GM23338 (cell line): ENCODE results near the gene ADSL. TPM values are rescaled to one million over a fixed set of nuclear protein-coding genes. Genes with fewer than 3 reads are reported as not detected.

ENCODE experiments used
- ATAC-seq: fragments of 200-7000 bp; cut with Tn5 transposase; 3 replicates; pipeline ENCODE4 v1.9.1; 2020
- DNase-seq: peaks from one replicate; pipeline ENCODE4 v3.0.0-alpha.2; 2015; ENCODE audit warnings: low spot score
- H2AFZ ChIP-seq: fragments of 200-600 bp; sonication (generic); 2 replicates; pipeline ENCODE4 v1.8.0; 2016; ENCODE audit warnings: antibody characterized with exemption, mild to moderate bottlenecking, moderate library complexity
- H3F3A ChIP-seq: fragments of 200-600 bp; sonication (generic); replicated peaks from 2 replicates; pipeline ENCODE4 v1.8.0; 2017; ENCODE audit warnings: antibody characterized with exemption, mixed run types, low read depth
- H3K27ac ChIP-seq: fragments of 200-600 bp; sonication (generic); 2 replicates; pipeline ENCODE4 v1.6.1; 2016; ENCODE audit warnings: low read depth
- H3K27me3 ChIP-seq: fragments of 200-600 bp; sonication (generic); 2 replicates; pipeline ENCODE4 v1.8.0; 2016; ENCODE audit warnings: mild to moderate bottlenecking, mixed run types, moderate library complexity; ENCODE audit not compliant: insufficient read depth
- H3K36me3 ChIP-seq: fragments of 200-600 bp; sonication (generic); 2 replicates; pipeline ENCODE4 v1.8.0; 2016; ENCODE audit warnings: mild to moderate bottlenecking; ENCODE audit not compliant: insufficient read depth
- H3K4me1 ChIP-seq: fragments of 200-600 bp; sonication (generic); 2 replicates; pipeline ENCODE4 v1.8.0; 2016; ENCODE audit warnings: mild to moderate bottlenecking, moderate library complexity; ENCODE audit not compliant: insufficient read depth
- H3K4me2 ChIP-seq: fragments of 200-600 bp; sonication (generic); 2 replicates; pipeline ENCODE4 v1.7.1; 2017; ENCODE audit warnings: mixed run types
- H3K4me3 ChIP-seq: fragments of 200-600 bp; sonication (generic); 2 replicates; pipeline ENCODE4 v1.6.1; 2016; ENCODE audit warnings: mixed run types
- H3K79me2 ChIP-seq: fragments of 200-600 bp; sonication (generic); replicated peaks from 2 replicates; pipeline ENCODE4 v1.8.0; 2017; ENCODE audit warnings: mild to moderate bottlenecking; ENCODE audit not compliant: insufficient read depth
- H3K9me2 ChIP-seq: fragments of 200-600 bp; sonication (generic); 2 replicates; pipeline ENCODE4 v1.8.0; 2017; ENCODE audit not compliant: insufficient read depth
- H4K20me1 ChIP-seq: fragments of 200-600 bp; sonication (generic); replicated peaks from 2 replicates; pipeline ENCODE4 v1.8.0; 2017; ENCODE audit warnings: mild to moderate bottlenecking; ENCODE audit not compliant: insufficient read depth
- H3K27ac Mint-ChIP-seq: 2 replicates; pipeline ENCODE4 v1.8.0; 2020; ENCODE audit warnings: inconsistent platforms, mild to moderate bottlenecking, moderate library complexity, mixed read lengths
- H3K27me3 Mint-ChIP-seq: 3 replicates; pipeline ENCODE4 v1.8.0; 2022; ENCODE audit warnings: low read depth, mild to moderate bottlenecking, moderate library complexity, mixed read lengths, inconsistent platforms; ENCODE audit not compliant: insufficient read depth, poor library complexity
- H3K36me3 Mint-ChIP-seq: 3 replicates; pipeline ENCODE4 v1.8.0; 2021; ENCODE audit warnings: low read depth, mild to moderate bottlenecking, inconsistent platforms, moderate library complexity, mixed read lengths
- H3K4me1 Mint-ChIP-seq: 3 replicates; pipeline ENCODE4 v1.8.0; 2020; ENCODE audit warnings: mild to moderate bottlenecking, inconsistent platforms, mixed read lengths
- H3K4me3 Mint-ChIP-seq: 3 replicates; pipeline ENCODE4 v1.8.0; 2021; ENCODE audit warnings: moderate library complexity, mild to moderate bottlenecking, inconsistent platforms, mixed read lengths
- H3K9me3 Mint-ChIP-seq: 3 replicates; pipeline ENCODE4 v1.8.0; 2020; ENCODE audit warnings: moderate library complexity, mild to moderate bottlenecking, inconsistent platforms, mixed read lengths
- CREB1 ChIP-seq: fragments of 250-450 bp; sonication (Bioruptor Pico); IDR thresholded peaks from 2 replicates; pipeline ENCODE4 v1.5.0; 2020; ENCODE audit warnings: low read depth, mild to moderate bottlenecking, moderate library complexity
- ZNF331 ChIP-seq: fragments of 250-450 bp; sonication (Bioruptor Pico); IDR thresholded peaks from 2 replicates; pipeline ENCODE4 v1.5.0; 2020; ENCODE audit warnings: low read depth, mild to moderate bottlenecking, moderate library complexity
- polyA plus RNA-seq: library from polyadenylated mRNA; unstranded; fragments of >200 nt; fragmentation: Nextera tagmentation; extraction: Ambion mirVana; gene quantifications from 2 replicates; pipeline ENCODE4 v1.2.1, GENCODE V29; 2016
- total RNA-seq: library from RNA; depleted of rRNA; stranded (reverse); fragments of >200 nt; shearing (Covaris generic); gene quantifications from 2 replicates; pipeline ENCODE4 v1.2.3, GENCODE V29; 2014
- TF ChIP-seq, protein P1 (sequence below): IDR thresholded peaks from one replicate; pipeline ENCODE4 v1.6.1; 2018; ENCODE audit warnings: antibody characterized with exemption; ENCODE audit not compliant: unreplicated experiment
- TF ChIP-seq, protein P2 (sequence below), 2 experiments: fragments of 200-600 bp in 1 of 2; sonication (generic) in 1 of 2; conservative IDR thresholded peaks; 2 replicates each; pipeline versions ENCODE4 v1.5.1 to v1.6.1; 2016 to 2017; ENCODE audit warnings: antibody characterized with exemption in 2 of 2, low read depth in 2 of 2, mild to moderate bottlenecking in 2 of 2, moderate library complexity in 1 of 2
- TF ChIP-seq, protein P3 (sequence below): fragments of 250-450 bp; sonication (Bioruptor Pico); IDR thresholded peaks from 2 replicates; pipeline ENCODE4 v1.5.0; 2020; ENCODE audit warnings: mild to moderate bottlenecking, moderate library complexity
- TF ChIP-seq, protein P4 (sequence below): IDR thresholded peaks from 2 replicates; pipeline ENCODE4 v1.6.1; 2016; ENCODE audit warnings: antibody characterized with exemption

Gene ADSL
- total and polyA plus RNA-seq, 2 experiments from 2014 or later: 120 to 232 TPM

DNA sequence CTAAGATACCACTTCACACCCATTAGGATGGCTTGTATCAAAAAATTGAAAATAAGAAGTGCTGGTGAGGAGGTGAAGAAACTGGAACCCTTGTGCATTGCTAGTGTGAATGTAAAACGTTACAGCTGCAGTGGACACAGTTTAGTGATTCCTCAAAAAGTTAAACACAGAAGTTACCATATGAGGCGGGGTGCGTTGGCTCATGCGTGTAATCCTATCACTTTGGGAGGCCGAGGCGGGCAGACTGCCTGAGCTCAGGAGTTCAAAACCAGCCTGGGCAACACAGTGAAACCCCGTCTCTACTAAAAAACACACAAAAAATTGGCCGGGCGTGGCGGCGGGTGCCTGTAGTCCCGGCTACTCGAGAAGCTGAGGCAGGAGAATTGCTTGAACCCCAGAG, 67.6 kb downstream of the ADSL start (continued):
- TF ChIP-seq, protein P1, sequence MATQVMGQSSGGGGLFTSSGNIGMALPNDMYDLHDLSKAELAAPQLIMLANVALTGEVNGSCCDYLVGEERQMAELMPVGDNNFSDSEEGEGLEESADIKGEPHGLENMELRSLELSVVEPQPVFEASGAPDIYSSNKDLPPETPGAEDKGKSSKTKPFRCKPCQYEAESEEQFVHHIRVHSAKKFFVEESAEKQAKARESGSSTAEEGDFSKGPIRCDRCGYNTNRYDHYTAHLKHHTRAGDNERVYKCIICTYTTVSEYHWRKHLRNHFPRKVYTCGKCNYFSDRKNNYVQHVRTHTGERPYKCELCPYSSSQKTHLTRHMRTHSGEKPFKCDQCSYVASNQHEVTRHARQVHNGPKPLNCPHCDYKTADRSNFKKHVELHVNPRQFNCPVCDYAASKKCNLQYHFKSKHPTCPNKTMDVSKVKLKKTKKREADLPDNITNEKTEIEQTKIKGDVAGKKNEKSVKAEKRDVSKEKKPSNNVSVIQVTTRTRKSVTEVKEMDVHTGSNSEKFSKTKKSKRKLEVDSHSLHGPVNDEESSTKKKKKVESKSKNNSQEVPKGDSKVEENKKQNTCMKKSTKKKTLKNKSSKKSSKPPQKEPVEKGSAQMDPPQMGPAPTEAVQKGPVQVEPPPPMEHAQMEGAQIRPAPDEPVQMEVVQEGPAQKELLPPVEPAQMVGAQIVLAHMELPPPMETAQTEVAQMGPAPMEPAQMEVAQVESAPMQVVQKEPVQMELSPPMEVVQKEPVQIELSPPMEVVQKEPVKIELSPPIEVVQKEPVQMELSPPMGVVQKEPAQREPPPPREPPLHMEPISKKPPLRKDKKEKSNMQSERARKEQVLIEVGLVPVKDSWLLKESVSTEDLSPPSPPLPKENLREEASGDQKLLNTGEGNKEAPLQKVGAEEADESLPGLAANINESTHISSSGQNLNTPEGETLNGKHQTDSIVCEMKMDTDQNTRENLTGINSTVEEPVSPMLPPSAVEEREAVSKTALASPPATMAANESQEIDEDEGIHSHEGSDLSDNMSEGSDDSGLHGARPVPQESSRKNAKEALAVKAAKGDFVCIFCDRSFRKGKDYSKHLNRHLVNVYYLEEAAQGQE: no peak
- TF ChIP-seq, protein P2, sequence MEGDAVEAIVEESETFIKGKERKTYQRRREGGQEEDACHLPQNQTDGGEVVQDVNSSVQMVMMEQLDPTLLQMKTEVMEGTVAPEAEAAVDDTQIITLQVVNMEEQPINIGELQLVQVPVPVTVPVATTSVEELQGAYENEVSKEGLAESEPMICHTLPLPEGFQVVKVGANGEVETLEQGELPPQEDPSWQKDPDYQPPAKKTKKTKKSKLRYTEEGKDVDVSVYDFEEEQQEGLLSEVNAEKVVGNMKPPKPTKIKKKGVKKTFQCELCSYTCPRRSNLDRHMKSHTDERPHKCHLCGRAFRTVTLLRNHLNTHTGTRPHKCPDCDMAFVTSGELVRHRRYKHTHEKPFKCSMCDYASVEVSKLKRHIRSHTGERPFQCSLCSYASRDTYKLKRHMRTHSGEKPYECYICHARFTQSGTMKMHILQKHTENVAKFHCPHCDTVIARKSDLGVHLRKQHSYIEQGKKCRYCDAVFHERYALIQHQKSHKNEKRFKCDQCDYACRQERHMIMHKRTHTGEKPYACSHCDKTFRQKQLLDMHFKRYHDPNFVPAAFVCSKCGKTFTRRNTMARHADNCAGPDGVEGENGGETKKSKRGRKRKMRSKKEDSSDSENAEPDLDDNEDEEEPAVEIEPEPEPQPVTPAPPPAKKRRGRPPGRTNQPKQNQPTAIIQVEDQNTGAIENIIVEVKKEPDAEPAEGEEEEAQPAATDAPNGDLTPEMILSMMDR (conservative IDR thresholded peaks at IDR 0.05; ENCODE audit: low read depth in 2 of 2): no peak

DNA sequence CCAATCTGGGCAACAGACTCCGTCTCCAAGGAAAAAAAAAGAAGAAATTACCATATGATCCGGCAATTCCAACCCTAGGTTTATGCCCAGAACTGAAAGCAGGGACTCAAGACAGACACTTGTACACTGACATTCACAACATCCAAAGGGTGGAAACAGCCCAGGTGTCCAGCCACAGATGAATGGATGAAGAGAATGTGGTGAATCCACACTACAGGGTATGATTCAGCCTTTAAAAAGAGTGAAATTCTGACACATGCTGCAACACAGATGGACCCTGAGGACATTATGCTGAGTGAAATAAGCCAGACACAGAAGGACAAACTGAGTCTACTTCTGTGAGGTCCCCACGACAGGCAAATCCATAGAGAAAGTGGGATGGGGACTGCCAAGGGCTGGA, 68.0 kb downstream of the ADSL start:
- no peaks in the 10 kb centered on the region for H3K4me1 ChIP-seq
- no peak overlapping the region for H2AFZ ChIP-seq
- H3K4me3 ChIP-seq: no peak overlapping the region
- Mint-ChIP-seq H3K36me3 (peaks cover 11% of the 10 kb centered on the region), H3K27me3 (peaks cover 6% of the 10 kb centered on the region), H3K4me1 (no peaks in the 10 kb centered on the region), H3K27ac (no peak overlapping the region; the same call in 1 of the 2 replicates), H3K9me3 (peaks cover 2% of the 10 kb centered on the region; the same call in 2 of the 3 replicates), H3K4me3 (no peak overlapping the region)
- 0 out of 2 replicates have a peak, but pooled peaks cover 2% of the 10 kb centered on the region for H4K20me1 ChIP-seq
- ATAC-seq: no peak
- no peaks in the 10 kb centered on the region for H3F3A ChIP-seq
- H3K9me2 ChIP-seq: no peaks in the 10 kb centered on the region
- no peaks in the 10 kb centered on the region for H3K27me3 ChIP-seq
- H3K36me3 ChIP-seq: peaks cover 7% of the 10 kb centered on the region; the same call in 1 of the 2 replicates
- no peak overlapping the region for H3K27ac ChIP-seq
- no peak for DNase-seq
- no peak overlapping the region for H3K4me2 ChIP-seq
- no peaks in the 10 kb centered on the region for H3K79me2 ChIP-seq
- TF ChIP-seq ZNF331 (CRISPR knock-in tag) (no peak), CREB1 (CRISPR knock-in tag) (no peak)
- TF ChIP-seq, protein P1: no peak
- TF ChIP-seq, protein P3, sequence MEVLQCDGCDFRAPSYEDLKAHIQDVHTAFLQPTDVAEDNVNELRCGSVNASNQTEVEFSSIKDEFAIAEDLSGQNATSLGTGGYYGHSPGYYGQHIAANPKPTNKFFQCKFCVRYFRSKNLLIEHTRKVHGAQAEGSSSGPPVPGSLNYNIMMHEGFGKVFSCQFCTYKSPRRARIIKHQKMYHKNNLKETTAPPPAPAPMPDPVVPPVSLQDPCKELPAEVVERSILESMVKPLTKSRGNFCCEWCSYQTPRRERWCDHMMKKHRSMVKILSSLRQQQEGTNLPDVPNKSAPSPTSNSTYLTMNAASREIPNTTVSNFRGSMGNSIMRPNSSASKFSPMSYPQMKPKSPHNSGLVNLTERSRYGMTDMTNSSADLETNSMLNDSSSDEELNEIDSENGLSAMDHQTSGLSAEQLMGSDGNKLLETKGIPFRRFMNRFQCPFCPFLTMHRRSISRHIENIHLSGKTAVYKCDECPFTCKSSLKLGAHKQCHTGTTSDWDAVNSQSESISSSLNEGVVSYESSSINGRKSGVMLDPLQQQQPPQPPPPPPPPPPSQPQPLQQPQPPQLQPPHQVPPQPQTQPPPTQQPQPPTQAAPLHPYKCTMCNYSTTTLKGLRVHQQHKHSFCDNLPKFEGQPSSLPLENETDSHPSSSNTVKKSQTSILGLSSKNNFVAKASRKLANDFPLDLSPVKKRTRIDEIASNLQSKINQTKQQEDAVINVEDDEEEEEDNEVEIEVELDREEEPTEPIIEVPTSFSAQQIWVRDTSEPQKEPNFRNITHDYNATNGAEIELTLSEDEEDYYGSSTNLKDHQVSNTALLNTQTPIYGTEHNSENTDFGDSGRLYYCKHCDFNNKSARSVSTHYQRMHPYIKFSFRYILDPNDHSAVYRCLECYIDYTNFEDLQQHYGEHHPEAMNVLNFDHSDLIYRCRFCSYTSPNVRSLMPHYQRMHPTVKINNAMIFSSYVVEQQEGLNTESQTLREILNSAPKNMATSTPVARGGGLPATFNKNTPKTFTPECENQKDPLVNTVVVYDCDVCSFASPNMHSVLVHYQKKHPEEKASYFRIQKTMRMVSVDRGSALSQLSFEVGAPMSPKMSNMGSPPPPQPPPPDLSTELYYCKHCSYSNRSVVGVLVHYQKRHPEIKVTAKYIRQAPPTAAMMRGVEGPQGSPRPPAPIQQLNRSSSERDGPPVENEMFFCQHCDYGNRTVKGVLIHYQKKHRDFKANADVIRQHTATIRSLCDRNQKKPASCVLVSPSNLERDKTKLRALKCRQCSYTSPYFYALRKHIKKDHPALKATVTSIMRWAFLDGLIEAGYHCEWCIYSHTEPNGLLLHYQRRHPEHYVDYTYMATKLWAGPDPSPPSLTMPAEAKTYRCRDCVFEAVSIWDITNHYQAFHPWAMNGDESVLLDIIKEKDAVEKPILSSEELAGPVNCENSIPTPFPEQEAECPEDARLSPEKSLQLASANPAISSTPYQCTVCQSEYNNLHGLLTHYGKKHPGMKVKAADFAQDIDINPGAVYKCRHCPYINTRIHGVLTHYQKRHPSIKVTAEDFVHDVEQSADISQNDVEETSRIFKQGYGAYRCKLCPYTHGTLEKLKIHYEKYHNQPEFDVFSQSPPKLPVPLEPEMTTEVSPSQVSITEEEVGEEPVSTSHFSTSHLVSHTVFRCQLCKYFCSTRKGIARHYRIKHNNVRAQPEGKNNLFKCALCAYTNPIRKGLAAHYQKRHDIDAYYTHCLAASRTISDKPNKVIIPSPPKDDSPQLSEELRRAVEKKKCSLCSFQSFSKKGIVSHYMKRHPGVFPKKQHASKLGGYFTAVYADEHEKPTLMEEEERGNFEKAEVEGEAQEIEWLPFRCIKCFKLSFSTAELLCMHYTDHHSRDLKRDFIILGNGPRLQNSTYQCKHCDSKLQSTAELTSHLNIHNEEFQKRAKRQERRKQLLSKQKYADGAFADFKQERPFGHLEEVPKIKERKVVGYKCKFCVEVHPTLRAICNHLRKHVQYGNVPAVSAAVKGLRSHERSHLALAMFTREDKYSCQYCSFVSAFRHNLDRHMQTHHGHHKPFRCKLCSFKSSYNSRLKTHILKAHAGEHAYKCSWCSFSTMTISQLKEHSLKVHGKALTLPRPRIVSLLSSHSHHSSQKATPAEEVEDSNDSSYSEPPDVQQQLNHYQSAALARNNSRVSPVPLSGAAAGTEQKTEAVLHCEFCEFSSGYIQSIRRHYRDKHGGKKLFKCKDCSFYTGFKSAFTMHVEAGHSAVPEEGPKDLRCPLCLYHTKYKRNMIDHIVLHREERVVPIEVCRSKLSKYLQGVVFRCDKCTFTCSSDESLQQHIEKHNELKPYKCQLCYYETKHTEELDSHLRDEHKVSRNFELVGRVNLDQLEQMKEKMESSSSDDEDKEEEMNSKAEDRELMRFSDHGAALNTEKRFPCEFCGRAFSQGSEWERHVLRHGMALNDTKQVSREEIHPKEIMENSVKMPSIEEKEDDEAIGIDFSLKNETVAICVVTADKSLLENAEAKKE (CRISPR knock-in tag): no peak
- TF ChIP-seq, protein P4, sequence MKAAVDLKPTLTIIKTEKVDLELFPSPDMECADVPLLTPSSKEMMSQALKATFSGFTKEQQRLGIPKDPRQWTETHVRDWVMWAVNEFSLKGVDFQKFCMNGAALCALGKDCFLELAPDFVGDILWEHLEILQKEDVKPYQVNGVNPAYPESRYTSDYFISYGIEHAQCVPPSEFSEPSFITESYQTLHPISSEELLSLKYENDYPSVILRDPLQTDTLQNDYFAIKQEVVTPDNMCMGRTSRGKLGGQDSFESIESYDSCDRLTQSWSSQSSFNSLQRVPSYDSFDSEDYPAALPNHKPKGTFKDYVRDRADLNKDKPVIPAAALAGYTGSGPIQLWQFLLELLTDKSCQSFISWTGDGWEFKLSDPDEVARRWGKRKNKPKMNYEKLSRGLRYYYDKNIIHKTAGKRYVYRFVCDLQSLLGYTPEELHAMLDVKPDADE: no peak
